Measurements from ENCODE around the gene ROR2.

DNA sequence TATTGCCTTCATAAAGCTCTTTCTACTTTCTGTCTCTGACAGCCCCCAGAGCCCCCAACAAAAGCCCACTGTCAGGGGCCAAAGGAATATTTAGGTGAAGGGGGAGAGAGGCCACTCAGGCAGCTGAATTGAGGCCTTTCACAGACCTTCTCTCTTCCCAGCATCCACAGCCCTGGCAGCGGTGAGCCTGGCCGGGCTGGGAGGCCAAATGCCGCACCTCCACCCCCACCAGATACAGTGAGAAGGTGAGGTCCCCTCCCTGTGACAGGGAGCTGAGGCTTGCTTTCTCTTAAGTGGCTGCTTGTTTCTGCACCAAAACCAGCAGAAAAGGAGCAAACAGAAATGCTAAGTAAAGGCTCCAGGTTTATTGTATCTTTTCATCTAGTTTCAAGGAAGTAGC is 168.1 kb downstream of the ROR2 start:
- no peak for TF ChIP-seq POLR2AphosphoS5 (IDR thresholded peaks at IDR 0.05; ENCODE audit: borderline replicate concordance, low read depth, low read length)
- no peak for TF ChIP-seq EZH2 (IDR thresholded peaks at IDR 0.05)

Data from SK-N-MC (cell line).